T47D (cell line): Measurements from ENCODE around the gene TFIP11.

Experiments used
- DNase-seq, 2 experiments: peaks; one replicate each; pipeline versions ENCODE4 v3.0.0 to v3.0.0-alpha.2; 2011 to 2012; ENCODE audit warnings: low read depth in 1 of 2, low spot score in 1 of 2
- JUND ChIP-seq: IDR thresholded peaks from 2 replicates; pipeline ENCODE4 v1.6.1; 2012; ENCODE audit warnings: low read depth
- in situ Hi-C: cut with HindIII; loops from 2 replicates; pipeline ENCODE4 v1.10.0; 2016; ENCODE audit warnings: low sequenced_read_pairs, low pct_unique_long_range_greater_than_20kb

The TFIP11 gene

DNA sequence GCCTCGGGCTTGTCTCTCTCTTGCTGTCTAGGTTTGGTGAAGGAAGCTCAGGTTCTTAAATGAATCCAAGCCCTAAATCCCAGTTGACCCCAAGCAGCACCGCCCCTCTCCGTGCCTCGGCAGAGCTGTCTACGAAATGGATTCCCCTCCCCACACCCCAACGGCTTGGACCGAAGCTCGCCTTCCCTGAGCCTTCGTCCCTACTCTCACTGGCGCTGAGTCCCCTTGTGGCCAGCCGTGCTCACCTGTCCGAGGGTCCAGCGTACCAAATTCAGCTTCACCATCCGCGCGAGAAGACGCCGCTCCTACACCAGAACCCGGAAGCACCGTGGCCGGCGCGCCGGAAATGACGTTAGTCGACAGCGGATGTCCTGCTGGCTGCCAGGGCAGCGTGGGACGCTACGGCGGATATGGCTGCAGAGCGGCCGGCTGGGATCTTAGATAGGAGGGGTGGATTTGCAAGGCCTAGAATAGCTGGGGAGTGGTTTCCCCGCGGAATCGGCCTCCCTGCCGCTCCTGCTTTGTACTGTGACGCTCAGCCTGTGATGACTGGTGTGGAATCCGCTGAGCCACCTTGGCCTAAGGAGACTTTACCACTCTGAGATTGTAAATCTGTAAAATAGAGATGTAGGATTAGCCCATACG is at the start of gene TFIP11:
TSS of gene TFIP11 (minus strand) at position 325 of the 645 bp plus-strand sequence. CDS start 2,201 bp downstream, outside the sequence.
- in situ Hi-C loops, result no loop called here
- no peak for TF ChIP-seq JUND
- peak; percentile 67 to 90 for DNase-seq

DNA sequence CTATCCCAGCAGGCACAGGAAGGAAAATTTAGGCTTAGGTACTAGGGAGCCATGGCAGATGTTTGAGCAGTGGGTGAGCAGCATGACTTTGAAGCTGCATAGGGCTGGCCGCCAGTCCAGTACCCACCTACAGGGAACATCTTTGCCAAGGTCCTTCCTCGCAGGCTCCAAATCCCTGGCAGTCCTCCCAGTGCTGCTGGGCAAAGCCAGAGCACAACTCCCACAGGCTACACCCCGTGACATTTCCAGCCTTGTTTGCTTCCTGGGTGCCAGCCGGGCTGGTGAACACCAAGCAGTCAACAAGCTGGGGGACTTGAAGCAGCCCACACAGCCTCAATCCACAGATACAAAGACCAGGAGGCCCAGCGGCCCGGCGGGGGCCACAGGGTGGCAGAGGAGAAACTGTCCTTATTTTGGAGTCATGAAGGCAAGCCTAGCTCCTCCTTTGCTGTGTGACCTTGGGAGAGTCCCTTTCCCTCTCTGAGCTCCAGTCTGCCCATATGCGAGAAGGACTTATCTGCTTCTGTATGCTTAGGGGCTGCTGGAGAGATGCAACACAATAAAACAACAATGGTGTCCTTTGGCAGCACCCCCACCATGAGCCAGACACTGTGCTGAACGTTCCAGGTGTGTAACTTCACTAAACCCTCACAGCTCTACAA is 49.6 kb upstream of the TFIP11 start:
- DNase-seq, result peak in 1 of 2 experiments; percentile 22
- in situ Hi-C loops, result no loop called here
- no peak for TF ChIP-seq JUND

DNA sequence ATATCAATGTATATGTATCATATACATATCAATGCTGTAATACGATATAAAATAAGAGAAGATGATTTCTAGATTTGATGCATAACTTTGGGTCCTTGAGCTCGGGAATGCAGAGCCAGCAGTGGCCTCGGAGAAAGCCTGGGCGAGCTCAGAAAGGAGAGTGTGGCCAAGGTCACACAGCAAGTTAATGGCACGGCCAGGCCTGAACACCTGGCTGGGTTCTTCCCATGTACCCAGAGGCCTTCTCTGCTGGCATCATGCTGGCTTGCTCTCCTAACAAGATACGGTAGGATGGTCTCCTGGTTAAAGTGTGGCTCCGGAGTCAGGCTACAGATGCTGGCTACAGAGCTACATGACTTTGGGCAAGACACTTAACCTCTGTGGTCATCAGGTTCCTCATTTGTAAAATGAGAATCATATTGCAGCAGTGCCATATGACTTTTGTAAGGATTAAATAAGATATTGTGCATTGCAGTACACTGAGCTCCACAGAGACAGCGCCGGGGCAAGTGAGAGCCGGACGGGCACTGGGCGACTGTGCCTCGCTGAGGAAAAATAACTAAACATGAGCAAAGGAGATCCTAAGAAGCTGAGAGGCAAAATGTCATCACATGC is 47.8 kb upstream of the TFIP11 start:
- in situ Hi-C loops, result no loop called here
- DNase-seq, result no peak
- no peak for TF ChIP-seq JUND

DNA sequence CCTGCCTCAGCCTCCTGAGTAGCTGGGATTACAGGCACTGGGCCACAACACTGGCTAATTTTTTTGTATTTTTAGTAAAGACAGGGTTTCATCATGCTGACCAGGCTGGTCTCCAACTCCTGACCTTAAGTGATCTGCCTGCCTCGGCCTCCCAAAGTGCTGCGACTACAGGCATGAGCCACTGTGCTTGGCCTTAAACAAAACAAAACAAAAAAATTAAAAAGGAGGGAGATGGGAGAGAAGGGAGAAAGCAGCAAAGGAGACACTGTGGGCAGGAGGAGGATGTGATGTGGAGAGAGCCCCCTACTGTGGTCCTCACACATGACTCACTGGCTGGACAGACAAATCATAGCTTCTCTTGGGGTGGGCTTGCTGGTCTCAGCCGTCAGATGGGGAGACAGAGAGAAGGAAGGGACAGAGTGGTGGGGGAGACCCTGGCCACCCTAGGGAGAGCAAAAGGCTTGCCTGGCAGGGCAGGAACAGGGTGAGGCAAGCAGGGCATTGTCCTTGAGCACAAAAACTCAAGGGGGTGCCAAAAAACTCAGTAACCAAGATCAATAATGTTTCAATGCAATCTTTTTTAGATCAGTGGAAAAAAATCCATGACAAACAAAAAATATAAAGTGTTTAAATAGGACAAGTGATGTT is 46.1 kb upstream of the TFIP11 start:
- no peak for TF ChIP-seq JUND
- DNase-seq, result no peak
- in situ Hi-C loops, result no loop called here

DNA sequence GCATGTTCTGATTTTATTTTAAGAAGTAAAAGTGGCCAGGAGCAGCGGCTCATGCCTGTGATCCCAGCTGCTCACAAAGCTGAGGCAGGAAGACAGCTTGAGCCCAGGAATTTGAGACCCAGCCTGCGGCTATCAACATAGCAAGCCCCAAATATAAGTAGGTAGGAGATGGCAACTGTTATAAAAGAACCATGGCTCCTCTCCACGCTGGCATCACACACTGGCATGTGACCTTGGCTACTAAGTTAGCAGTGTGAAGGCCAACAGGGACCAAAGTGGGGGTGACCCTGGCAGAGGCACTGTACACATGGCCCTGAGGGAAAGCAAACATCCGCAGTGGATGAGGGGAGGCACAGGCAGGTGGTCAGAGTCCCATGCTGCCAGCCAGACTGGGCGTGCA is 44.6 kb upstream of the TFIP11 start:
- in situ Hi-C loops, result no loop called here
- DNase-seq, result peak in 1 of 2 experiments; percentile 39
- TF ChIP-seq JUND, result no peak

DNA sequence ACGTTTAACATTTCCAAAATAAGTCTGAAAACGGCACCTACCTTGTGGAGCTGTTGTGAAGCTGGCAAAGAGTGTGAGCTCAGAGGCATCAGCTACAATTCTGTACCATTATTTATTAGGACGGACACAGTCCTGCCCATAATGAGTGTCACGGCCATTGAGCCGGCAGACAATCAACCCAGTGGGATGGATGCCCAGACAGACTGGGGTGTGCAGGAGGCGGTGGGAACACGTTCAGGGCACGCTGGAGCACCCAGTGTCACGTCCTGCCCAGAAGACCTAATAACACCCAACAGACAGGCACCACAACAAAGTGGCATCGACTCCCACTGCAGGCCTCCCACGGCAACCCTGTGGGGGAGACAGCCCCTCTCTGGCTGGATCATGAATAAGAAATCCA is 43.2 kb upstream of the TFIP11 start:
- TF ChIP-seq JUND, result no peak
- no peak for DNase-seq
- in situ Hi-C loops, result no loop called here

DNA sequence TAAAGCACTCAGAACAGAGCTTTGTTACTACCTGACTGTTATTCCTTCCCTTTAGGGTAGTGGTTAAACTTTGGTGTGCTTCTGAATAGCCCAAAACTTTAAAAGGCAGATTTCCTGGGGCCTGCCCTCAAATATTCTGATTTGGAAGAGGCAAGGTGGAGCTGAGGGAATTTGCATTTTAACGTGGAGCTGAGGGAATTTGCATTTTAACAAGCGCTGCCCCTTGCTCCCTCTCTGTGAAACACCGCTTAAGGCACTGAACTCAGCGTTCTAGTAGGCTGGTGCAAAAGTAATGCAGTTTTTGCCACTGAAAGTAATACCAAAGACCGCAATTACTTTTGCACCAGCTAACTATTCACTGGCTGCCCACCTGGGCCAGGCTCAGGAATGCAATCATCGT is 42.7 kb upstream of the TFIP11 start:
- no peak for DNase-seq
- TF ChIP-seq JUND, result no peak
- in situ Hi-C loops, result no loop called here

DNA sequence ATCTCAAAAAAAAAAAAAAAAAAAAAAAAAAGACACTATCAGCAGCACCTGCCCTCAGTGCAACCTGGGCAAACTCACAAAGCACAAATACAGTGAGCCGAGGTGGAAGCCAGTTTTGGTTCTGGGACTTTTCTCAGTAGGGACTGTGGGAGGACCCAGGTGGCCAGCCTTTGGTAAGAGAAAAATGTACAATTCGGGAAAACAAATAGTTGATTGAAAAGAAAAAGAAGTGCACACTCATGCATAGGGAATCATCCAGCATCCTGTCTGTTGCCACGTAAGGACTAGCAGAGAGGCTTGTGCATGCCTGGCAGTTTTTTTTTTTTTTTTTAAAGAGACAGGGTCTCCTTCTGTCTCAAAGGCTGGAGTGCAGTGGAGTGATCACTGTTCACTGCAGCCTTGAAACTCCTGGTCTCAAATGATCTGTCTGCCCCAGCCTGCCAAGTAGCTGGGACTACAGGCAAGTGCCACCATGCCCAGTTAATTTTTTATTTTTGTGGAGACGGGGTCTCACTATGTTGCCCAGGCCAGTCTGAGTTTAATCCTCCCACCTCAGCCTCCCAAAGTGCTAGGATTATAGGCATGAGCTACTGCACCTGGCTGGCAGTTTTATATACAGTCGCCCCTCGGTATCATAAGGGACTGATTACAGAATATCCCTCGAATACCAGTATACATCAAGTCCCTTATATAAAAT is 40.9 kb upstream of the TFIP11 start:
- TF ChIP-seq JUND, result no peak
- in situ Hi-C loops, result no loop called here
- DNase-seq, result peak in 1 of 2 experiments; percentile 18

DNA sequence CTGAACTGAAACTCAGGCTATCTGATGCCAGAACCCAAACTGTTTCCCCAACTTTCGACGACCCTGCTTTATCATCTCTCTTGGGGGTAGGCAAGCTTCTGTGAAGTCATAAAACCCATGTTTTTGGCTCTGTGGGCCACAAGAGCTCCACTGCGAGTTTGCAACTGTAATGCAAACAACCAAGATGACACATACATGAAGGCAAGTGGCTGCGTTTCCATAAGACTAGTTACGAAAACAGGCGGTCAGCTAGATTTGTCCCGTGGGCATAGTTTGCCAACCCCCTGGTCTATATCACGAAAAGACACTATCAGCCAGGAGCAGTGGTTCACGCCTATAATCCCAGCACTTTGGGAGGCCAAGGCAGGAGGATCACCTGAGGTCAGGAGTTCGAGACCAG is 40.2 kb upstream of the TFIP11 start:
- no peak for DNase-seq
- in situ Hi-C loops, result no loop called here
- no peak for TF ChIP-seq JUND

DNA sequence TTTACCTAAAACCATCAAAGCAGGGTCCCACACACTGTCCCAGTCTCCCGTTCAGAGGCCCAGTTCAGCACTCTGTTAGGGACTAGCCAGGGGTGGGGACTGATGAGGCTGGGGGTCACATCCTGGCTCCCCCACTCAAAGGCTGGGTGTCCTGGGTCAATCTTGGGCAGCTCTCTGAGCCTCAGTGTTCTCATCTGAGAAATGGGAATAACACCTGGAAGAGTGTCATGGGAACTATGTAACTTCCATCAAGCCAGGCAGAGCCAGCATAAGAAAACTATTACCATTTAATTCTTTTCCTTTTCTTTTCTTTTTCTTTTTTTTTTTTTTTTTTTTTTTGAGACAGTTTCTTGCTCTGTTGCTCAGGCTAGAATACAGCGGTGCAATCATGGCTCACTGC is 39.3 kb upstream of the TFIP11 start:
- no peak for TF ChIP-seq JUND
- DNase-seq, result no peak
- in situ Hi-C loops, result no loop called here

DNA sequence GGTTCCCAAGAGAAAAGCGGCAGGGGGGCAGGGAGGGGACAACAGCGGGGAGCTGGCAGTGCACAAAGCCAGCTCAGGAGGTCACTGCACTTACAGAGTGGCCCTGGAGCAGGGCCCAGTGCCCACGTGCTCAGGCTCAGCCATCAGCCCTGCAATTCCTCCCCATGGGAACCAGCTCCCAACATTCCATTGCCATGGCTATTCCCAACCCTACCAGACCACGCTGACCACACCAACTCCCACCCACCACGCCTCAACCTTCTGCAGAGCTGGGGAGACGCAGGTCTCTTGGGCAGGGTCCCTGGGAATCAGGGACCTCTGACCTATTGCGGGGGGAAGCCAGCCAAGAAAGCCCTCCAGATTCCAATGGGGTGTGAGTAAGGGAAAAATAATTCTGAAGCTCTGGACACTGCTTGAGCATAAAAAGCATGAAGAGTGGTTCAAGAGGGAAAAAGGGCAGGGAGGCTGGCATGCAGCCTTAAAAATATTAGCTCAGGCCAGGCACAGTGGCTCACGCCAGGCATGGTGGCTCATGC is 38.3 kb upstream of the TFIP11 start:
- no peak for DNase-seq
- in situ Hi-C loops, result no loop called here
- TF ChIP-seq JUND, result no peak

DNA sequence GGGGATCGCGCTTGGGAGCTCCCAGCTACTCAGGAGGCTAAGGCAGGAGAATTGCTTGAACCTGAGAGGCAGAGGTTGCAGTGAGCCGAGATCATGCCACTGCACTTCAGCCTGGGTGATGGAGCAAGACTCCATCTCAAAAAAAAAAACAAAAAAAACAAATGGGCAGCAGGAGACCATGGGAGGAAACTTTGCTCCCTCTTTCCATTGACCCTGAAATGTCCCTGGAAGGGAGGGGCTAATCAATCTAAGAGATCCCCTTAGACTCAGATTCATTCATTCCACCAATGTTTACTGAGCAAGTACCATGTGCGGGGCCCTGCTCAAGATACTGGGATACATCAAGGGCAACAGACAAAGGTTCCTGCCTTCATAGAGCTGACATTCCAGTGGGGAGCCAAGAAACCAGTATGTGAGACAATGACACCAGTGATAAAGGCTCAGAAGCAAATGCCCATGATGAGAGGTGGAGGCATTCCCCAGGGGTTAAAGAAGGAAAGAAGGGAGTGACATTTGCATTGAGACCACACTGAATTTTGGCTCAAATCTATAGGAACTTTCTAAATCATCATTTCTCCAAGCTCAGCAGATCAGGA is 37.7 kb upstream of the TFIP11 start:
- no peak for DNase-seq
- TF ChIP-seq JUND, result no peak
- in situ Hi-C loops, result no loop called here
